ENCODE measurements around the gene PTPRG.

DNA sequence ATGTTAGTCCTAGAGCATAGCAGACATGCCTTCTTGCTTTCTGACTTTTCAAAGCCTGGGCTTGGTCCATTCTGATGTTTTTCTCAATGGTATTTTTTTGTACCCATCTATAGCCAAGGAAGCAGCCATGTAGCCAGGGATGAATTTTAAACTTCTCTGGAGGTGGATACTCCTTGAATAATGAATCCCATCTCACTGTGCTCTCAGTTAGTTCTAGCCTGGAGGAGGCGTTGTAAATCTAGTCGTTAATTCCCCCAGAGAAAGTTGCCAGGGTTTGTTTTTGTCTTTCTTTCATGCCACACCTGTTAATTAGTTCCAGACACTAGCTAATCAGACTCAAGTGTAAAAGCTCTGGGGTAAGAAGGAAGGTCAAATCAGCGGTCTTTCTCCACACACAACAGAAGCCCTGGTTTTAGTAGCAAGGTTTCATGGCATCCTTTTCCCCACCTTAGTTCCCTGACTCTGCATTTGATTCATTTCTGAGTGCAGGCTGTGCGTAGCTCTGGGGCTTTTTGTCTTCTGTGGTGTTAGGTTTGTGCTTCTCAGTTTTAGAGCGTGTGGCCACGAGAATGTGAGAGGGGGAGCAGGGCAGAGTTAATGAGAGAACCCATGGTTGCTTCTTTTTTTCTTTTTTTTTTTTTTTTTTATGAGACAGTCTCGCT lies 19.7 kb downstream of the PTPRG start:
- TF ChIP-seq, protein P1, sequence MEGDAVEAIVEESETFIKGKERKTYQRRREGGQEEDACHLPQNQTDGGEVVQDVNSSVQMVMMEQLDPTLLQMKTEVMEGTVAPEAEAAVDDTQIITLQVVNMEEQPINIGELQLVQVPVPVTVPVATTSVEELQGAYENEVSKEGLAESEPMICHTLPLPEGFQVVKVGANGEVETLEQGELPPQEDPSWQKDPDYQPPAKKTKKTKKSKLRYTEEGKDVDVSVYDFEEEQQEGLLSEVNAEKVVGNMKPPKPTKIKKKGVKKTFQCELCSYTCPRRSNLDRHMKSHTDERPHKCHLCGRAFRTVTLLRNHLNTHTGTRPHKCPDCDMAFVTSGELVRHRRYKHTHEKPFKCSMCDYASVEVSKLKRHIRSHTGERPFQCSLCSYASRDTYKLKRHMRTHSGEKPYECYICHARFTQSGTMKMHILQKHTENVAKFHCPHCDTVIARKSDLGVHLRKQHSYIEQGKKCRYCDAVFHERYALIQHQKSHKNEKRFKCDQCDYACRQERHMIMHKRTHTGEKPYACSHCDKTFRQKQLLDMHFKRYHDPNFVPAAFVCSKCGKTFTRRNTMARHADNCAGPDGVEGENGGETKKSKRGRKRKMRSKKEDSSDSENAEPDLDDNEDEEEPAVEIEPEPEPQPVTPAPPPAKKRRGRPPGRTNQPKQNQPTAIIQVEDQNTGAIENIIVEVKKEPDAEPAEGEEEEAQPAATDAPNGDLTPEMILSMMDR (conservative IDR thresholded peaks at IDR 0.05; ENCODE audit: low read length), result no peak
- TF ChIP-seq EZH2phosphoT487 (IDR thresholded peaks at IDR 0.05; ENCODE audit: borderline replicate concordance, low read depth, low read length), result no peak
